Neural progenitor cell (in vitro differentiated cells): Measurements from ENCODE around the gene CBFA2T3.

Experiments used
- CTCF ChIP-seq: fragments of 200-600 bp; sonication (generic); IDR thresholded peaks from 2 replicates; pipeline ENCODE4 v1.5.1; 2017; ENCODE audit warnings: antibody characterized with exemption, mild to moderate bottlenecking
- EZH2phosphoT487 ChIP-seq: fragments of 200-600 bp; sonication (generic); IDR thresholded peaks from 2 replicates; pipeline ENCODE4 v1.6.1; 2017; ENCODE audit warnings: antibody characterized with exemption

DNA sequence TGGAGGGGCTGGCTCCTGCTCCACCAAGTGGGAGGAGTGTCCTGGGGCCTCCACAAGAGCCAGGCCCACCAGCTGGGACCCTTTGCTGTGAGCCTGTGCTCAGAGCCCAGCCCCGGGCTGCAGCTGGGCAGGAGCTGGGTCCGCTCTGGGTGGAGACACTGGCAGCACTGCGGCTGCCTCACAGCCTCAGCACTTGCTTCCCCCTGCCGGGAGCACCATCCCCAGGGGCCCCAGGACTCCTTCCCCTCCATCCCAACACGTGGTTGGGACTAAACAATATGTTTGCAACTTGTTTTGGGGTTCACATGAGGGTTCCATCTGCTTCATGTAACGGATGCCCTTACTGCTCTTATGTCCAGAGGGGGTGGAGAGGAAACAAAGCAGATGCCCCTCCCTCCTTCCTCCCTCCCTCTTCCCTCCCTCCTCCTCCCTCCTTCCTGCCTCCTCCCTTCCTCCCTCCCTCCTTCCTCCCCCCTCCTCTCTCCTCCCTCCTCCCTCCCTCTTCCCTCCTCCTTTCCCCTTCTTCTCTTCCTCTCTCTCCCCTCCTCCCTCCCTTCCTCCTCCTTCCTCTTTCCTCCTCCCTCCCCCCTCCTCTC lies 16.3 kb upstream of the CBFA2T3 start:
- TF ChIP-seq CTCF (no peak), EZH2phosphoT487 (no peak)
